HAP-1 (cell line): Measurements from ENCODE around the gene COX8C.
"Not testable (repeated sequence)": the region's sequence is repeated elsewhere in the genome, so short reads cannot be mapped to it uniquely, and the experiment has no call there.

Source experiments
- DNase-seq, 2 experiments: peaks; one replicate each; pipeline ENCODE4 v3.0.0-alpha.2; 2016 to 2020; ENCODE audit warnings: low spot score in 2 of 2
- H3K27me3 ChIP-seq: fragments of 250-450 bp; sonication (Bioruptor Pico); 2 replicates; pipeline ENCODE4 v1.5.1; 2020; ENCODE audit warnings: low read depth, mild to moderate bottlenecking, moderate library complexity
- H3K36me3 ChIP-seq: fragments of 250-450 bp; sonication (Bioruptor Pico); replicated peaks from 2 replicates; pipeline ENCODE4 v1.5.1; 2020; ENCODE audit warnings: mild to moderate bottlenecking
- H3K4me1 ChIP-seq: fragments of 250-450 bp; sonication (Bioruptor Pico); 2 replicates; pipeline ENCODE4 v1.5.1; 2020; ENCODE audit warnings: mild to moderate bottlenecking
- H3K4me3 ChIP-seq: fragments of 250-450 bp; sonication (Bioruptor Pico); 2 replicates; pipeline ENCODE4 v1.5.1; 2020; ENCODE audit warnings: mild to moderate bottlenecking, moderate library complexity
- H3K9me3 ChIP-seq: fragments of 250-450 bp; sonication (Bioruptor Pico); 2 replicates; pipeline ENCODE4 v1.5.1; 2020; ENCODE audit warnings: mild to moderate bottlenecking, moderate library complexity
- in situ Hi-C: fragments of 300-500 bp; cut with MboI; formaldehyde crosslinking; loops from 3 replicates; pipeline ENCODE4 v1.14.3; 2020; ENCODE audit warnings: low sequenced_read_pairs, inconsistent platforms, mixed read lengths

Gene COX8C

GRCh38 chr14:93331002-93331727 is 15.8 kb upstream of the COX8C start:
- H3K27me3 ChIP-seq, result no peaks in the 10 kb centered on the region
- no peaks in the 10 kb centered on the region for H3K9me3 ChIP-seq
- DNase-seq, result peak in 1 of 2 experiments; percentile 34
- in situ Hi-C loops, result no loop called here
- peaks cover 25% of the 10 kb centered on the region for H3K4me1 ChIP-seq
- H3K4me3 ChIP-seq, result peak overlapping the region; percentile 61
- H3K36me3 ChIP-seq, result no peaks in the 10 kb centered on the region

GRCh38 chr14:93331728-93332396 is 15.1 kb upstream of the COX8C start:
- DNase-seq, result peak in 1 of 2 experiments; percentile 22
- Histone ChIP-seq H3K4me3 (peak overlapping the region; percentile 61), H3K9me3 (peaks cover 4% of the 10 kb centered on the region; the same call in 1 of the 2 replicates), H3K36me3 (no peaks in the 10 kb centered on the region), H3K4me1 (peaks cover 25% of the 10 kb centered on the region), H3K27me3 (no peaks in the 10 kb centered on the region)
- in situ Hi-C loops, result no loop called here

- in situ Hi-C loops, result no loop called here
- DNase-seq, result peak; percentile 24 to 70
- Histone ChIP-seq H3K27me3 (no peaks in the 10 kb centered on the region), H3K4me1 (peaks cover 25% of the 10 kb centered on the region), H3K36me3 (no peaks in the 10 kb centered on the region), H3K4me3 (peak overlapping the region; percentile 61), H3K9me3 (peaks cover 4% of the 10 kb centered on the region)
These were observed 14.6 kb upstream of the COX8C start for GRCh38 chr14:93332397-93332852.

- Histone ChIP-seq H3K27me3 (no peaks in the 10 kb centered on the region), H3K4me1 (peaks cover 25% of the 10 kb centered on the region), H3K9me3 (peaks cover 4% of the 10 kb centered on the region), H3K4me3 (peak within 1 kb of the TSS; percentile 61), H3K36me3 (no peaks in the 10 kb centered on the region)
- DNase-seq, result peak; percentile 91 to 96
- in situ Hi-C loops, result no loop called here
These were observed 13.9 kb upstream of the COX8C start, which contains the start of gene BTBD7 for GRCh38 chr14:93332853-93333630. BTBD7 (minus strand) TSS chr14:93333036; CDS start chr14:93296051, 36,985 bp downstream.

- H3K9me3 ChIP-seq, result peaks cover 4% of the 10 kb centered on the region
- H3K4me1 ChIP-seq, result peaks cover 25% of the 10 kb centered on the region
- H3K4me3 ChIP-seq, result peak overlapping the region; percentile 61
- DNase-seq, result no peak
- no peaks in the 10 kb centered on the region for H3K27me3 ChIP-seq
- no peaks in the 10 kb centered on the region for H3K36me3 ChIP-seq
- in situ Hi-C loops, result no loop called here
These were observed 13.3 kb upstream of the COX8C start for GRCh38 chr14:93333631-93334103.

GRCh38 chr14:93337143-93337753 is 9.7 kb upstream of the COX8C start:
- in situ Hi-C loops, result no loop called here
- no peaks in the 10 kb centered on the region for H3K27me3 ChIP-seq
- DNase-seq, result no peak
- no peak overlapping the region for H3K4me3 ChIP-seq
- H3K9me3 ChIP-seq, result peaks cover 13% of the 10 kb centered on the region
- no peaks in the 10 kb centered on the region for H3K36me3 ChIP-seq
- H3K4me1 ChIP-seq, result peaks cover 16% of the 10 kb centered on the region

GRCh38 chr14:93337884-93338283 is 9.1 kb upstream of the COX8C start:
- Histone ChIP-seq H3K36me3 (peaks cover 5% of the 10 kb centered on the region; the same call in 1 of the 2 replicates), H3K27me3 (no peaks in the 10 kb centered on the region), H3K9me3 (peaks cover 15% of the 10 kb centered on the region), H3K4me1 (peaks cover 21% of the 10 kb centered on the region), H3K4me3 (no peak overlapping the region)
- no peak for DNase-seq
- in situ Hi-C loops, result no loop called here

GRCh38 chr14:93343266-93343665 is 3.7 kb upstream of the COX8C start:
- H3K27me3 ChIP-seq, result no peaks in the 10 kb centered on the region
- peaks cover 6% of the 10 kb centered on the region; the same call in 1 of the 2 replicates for H3K36me3 ChIP-seq
- peaks cover 17% of the 10 kb centered on the region for H3K9me3 ChIP-seq
- peaks cover 25% of the 10 kb centered on the region for H3K4me1 ChIP-seq
- peak in 1 of 2 experiments; percentile 88 for DNase-seq
- H3K4me3 ChIP-seq, result no peak overlapping the region
- in situ Hi-C loops, result no loop called here

- Histone ChIP-seq H3K4me1 (peaks cover 25% of the 10 kb centered on the region), H3K36me3 (peaks cover 6% of the 10 kb centered on the region; the same call in 1 of the 2 replicates), H3K9me3 (peaks cover 17% of the 10 kb centered on the region), H3K27me3 (no peaks in the 10 kb centered on the region), H3K4me3 (no peak overlapping the region)
- peak; percentile 77 to 97 for DNase-seq
- in situ Hi-C loops, result no loop called here
These were observed 3.2 kb upstream of the COX8C start for GRCh38 chr14:93343797-93344196.

GRCh38 chr14:93347850-93348249 is 868 bp downstream of the COX8C start:
- Histone ChIP-seq H3K36me3 (peaks cover 1% of the 10 kb centered on the region; the same call in 1 of the 2 replicates), H3K9me3 (peaks cover 6% of the 10 kb centered on the region; the same call in 1 of the 2 replicates), H3K4me3 (no peak overlapping the region), H3K27me3 (no peaks in the 10 kb centered on the region), H3K4me1 (peaks cover 20% of the 10 kb centered on the region)
- no peak for DNase-seq
- in situ Hi-C loops, result no loop called here

GRCh38 chr14:93348292-93348691 is 1.3 kb downstream of the COX8C start:
- Histone ChIP-seq H3K4me1 (peaks cover 16% of the 10 kb centered on the region), H3K4me3 (no peak overlapping the region), H3K9me3 (peaks cover 6% of the 10 kb centered on the region; the same call in 1 of the 2 replicates), H3K27me3 (no peaks in the 10 kb centered on the region), H3K36me3 (no peaks in the 10 kb centered on the region)
- no peak for DNase-seq
- in situ Hi-C loops, result no loop called here

GRCh38 chr14:93354873-93355272 is 7.9 kb downstream of the COX8C start:
- H3K36me3 ChIP-seq, H3K4me3 ChIP-seq, H3K4me1 ChIP-seq, in situ Hi-C loops, H3K27me3 ChIP-seq, DNase-seq, H3K9me3 ChIP-seq: not testable (repeated sequence)
